UCSD-AML1 (cell line): ENCODE measurements around the gene FOXD3.
"Not testable (repeated sequence)": the region's sequence is repeated elsewhere in the genome, so short reads cannot be mapped to it uniquely, and the experiment has no call there.

Experiments
- DNase-seq: peaks from one replicate; lab custom pipeline; 2025; ENCODE audit not compliant: unreplicated experiment; lab: John Stamatoyannopoulos, UW

Gene FOXD3

DNA sequence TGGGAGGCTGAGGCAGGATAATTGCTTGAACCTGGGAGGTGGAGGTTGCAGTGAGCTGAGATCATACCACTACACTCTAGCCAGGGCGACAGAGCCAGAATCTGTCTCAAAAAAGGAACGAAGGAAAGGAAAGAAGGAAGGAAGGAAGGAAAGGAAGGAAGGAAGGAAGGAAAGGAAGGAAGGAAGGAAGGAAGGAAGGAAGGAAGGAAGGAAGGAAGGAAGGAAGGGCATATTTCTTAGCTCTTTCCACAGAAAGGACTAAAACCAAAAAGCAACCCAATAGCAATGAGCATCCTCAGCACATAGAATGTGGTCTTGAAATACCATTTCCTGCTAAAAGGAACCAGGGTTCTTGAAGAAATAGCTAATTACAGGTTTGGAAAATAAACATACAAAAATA lies 33.9 kb downstream of the FOXD3 start:
- DNase-seq, result not testable (repeated sequence)

DNA sequence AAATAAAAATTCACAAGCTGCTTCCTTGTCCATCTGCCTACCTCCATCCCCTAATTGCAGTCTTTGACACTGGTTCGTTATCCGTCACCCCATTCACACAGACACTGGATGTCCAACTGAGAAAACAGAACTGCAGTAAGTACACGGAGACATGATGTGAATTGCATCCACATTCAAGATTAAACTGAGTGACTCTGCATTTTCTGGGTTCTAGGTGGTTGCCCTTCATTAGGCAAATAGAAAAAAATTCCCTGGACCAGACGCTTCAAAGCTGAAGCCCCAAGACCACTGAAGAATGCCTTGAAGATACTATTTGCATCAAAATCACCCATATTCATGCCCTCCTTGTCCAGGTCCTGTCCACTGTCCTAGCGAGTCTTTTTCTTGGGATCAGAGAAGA lies 37.2 kb downstream of the FOXD3 start:
- no peak for DNase-seq

DNA sequence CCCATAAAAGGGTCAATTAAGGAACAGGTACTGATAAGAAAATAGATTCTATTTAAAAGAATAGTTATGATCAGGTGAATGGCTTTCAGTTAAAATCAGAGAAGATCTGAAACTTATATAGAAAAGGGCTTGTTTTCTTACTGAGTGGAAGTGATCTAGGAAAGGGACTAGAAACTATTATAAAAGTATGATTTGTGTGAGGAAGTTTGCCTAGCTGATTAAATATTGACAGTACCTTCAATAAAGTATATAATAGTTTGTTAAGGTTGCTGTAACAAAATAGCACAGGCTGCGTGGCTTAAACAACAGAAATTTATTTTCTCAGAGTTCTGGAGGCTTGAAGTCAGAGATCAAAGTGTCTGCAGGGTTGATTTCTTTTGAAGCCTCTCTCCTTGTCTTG lies 39.7 kb downstream of the FOXD3 start:
- DNase-seq, result no peak

DNA sequence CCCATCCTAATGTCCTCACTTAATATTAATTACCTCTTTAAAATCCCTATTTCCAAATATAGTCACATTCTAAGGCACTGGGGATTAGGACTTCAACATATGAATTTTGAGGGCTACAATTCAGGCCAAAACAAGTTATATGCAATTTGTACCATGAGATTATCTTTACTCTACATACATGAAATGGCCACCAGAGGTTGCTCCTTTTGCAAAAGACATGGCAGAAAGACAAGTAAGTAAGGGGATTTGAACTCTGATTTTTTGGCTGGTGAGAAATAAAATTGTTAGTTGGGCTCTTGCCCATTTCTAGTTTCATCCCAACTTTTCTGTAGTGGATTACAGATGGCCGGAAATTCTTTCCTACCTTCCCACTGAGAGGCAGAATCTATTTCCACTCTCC lies 40.2 kb downstream of the FOXD3 start:
- DNase-seq, result no peak

DNA sequence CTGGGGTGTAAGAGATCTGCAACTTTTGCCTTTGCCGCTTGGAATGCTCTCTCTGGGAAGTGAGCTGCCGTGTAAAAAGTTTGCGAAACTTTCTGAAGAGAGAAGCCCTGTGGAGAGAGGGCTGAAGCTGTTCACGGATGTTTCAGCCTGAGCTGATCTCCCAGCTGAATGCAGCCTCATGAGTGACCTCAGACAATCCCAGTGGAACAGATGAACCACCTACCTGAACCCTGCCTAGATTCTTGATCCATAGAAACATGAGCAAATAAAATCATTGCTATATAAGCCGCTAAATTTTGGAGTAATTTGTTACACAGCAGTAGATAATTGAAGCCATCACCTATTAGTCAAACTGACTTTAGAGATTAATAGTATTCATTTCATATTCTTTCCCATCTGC lies 40.6 kb downstream of the FOXD3 start:
- DNase-seq, result no peak

DNA sequence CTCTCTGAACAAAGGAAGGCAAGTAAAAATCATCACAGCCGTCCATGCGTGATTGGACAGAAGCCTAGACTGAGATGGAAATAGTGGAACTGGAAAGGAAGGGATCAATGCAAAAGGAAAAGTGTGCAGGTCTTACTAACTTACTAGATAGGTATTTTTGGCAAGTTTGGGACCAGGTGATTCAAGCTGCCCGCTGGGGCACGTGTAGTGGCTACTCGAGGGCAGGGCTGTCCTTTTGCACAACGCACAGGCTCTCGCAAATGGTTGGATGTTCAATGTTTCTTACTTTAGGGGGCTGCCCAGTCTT lies 44.5 kb downstream of the FOXD3 start:
- no peak for DNase-seq

DNA sequence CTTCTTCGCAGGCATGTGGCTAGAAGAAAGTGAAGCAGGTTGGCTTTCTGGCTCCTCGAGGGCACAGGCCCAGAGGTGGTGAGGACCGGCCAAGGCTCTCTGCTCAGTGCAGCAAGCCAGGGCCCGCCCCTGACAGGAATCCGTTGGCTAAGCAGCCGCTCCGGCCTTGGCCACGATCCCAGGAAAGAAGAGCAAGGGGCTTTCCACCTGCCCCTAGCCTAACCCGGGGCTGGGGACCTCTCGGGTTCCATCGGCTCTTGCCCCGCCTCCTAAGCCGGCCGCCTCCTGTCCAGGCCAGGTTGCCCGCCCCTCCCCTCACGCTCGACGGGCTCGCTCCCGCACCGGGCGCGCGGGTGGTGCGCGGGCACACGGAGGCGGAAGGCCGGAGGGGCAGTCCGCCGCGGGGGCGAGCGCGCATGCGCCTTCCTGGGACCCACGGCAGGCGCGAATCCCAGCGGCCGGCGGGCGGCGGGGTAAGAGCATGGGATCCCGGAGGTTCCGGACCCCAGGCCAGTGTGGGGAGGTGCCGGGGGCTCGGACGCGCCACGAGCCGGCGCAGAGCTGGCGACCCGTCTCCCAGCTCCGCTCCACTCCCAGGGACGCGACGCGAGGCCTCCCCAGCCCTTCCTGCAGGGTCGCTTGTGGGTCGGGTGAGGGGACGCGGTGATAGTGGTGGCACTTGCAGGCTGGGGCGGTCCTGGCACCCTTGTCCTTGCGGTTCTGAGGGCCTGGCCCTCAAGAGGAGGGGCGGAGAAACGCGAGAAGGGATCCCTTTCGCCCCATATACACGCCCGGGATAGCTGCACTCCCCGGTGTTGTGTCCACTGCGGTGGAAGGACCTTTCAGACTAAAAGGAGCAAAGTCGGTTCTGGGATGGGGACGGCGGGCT lies 45.1 kb downstream of the FOXD3 start, which contains the start of gene ALG6:
TSS of gene ALG6 (plus strand) at position 413 of the 889 bp plus-strand sequence. CDS start 3,351 bp downstream, outside the sequence.
- DNase-seq, result peak; percentile 97

DNA sequence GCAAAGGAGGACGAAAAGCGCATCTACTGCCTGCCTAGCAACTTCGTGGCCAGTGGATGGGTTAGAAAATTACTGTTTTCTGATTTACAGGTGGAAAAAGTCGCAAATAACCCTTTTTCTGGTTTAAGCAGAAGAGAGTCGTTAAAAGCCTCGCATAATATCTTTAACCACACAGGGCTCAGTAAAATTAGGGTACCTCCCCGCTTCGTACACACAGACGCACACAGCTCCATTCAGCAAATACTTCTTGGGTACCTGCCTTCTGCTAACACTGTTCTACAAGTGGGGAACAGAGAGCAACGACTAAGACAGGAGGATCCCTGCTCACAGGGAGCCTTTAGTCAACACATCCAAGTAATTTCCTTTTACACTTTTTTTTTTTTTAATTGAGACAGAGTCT lies 45.8 kb downstream of the FOXD3 start:
- DNase-seq, result no peak
